HL-60 (cell line): ENCODE results near the gene CAMK1D.

Source experiments
- DNase-seq, 2 experiments: peaks; one replicate each; pipeline ENCODE4 v3.0.0-alpha.2; 2010 to 2020; ENCODE audit warnings: low read depth in 1 of 2, low spot score in 1 of 2
- H3K27ac ChIP-seq: fragments of 250-450 bp; sonication (Bioruptor Pico); replicated peaks from 2 replicates; pipeline ENCODE4 v1.5.1; 2020; ENCODE audit warnings: mild to moderate bottlenecking, moderate library complexity
- H3K27me3 ChIP-seq: fragments of 250-450 bp; sonication (Bioruptor Pico); 2 replicates; pipeline ENCODE4 v1.5.1; 2021; ENCODE audit warnings: mild to moderate bottlenecking, moderate library complexity; ENCODE audit not compliant: insufficient read depth, poor library complexity, severe bottlenecking
- H3K4me3 ChIP-seq: replicated peaks from 2 replicates; pipeline ENCODE4 v1.5.1; 2011; ENCODE audit warnings: mild to moderate bottlenecking, control low read depth, low read length; ENCODE audit not compliant: insufficient read depth
- GABPA ChIP-seq: IDR thresholded peaks from 2 replicates; pipeline ENCODE4 v1.6.1; 2012; ENCODE audit warnings: low read depth
- POLR2AphosphoS5 ChIP-seq: IDR thresholded peaks from 2 replicates; pipeline ENCODE4 v1.6.1; 2012; ENCODE audit warnings: low read depth
- REST ChIP-seq: IDR thresholded peaks from 2 replicates; pipeline ENCODE4 v1.6.1; 2012; ENCODE audit warnings: low read depth; ENCODE audit not compliant: insufficient replicate concordance
- SPI1 ChIP-seq: IDR thresholded peaks from 2 replicates; pipeline ENCODE4 v1.6.1; 2012; ENCODE audit warnings: low read depth, mild to moderate bottlenecking, borderline replicate concordance
- TF ChIP-seq, protein P1 (sequence below): IDR thresholded peaks from one replicate; pipeline ENCODE4 v1.5.1; 2011; ENCODE audit warnings: low read length, control low read depth, inconsistent platforms; ENCODE audit not compliant: insufficient read depth

CAMK1D gene

GRCh38 chr10:12780634-12781601, 431.6 kb downstream of the CAMK1D start:
- H3K4me3 ChIP-seq = no peak overlapping the region
- DNase-seq = no peak
- TF ChIP-seq SPI1 (no peak), POLR2AphosphoS5 (no peak), REST (no peak), GABPA (no peak)
- TF ChIP-seq, protein P1, sequence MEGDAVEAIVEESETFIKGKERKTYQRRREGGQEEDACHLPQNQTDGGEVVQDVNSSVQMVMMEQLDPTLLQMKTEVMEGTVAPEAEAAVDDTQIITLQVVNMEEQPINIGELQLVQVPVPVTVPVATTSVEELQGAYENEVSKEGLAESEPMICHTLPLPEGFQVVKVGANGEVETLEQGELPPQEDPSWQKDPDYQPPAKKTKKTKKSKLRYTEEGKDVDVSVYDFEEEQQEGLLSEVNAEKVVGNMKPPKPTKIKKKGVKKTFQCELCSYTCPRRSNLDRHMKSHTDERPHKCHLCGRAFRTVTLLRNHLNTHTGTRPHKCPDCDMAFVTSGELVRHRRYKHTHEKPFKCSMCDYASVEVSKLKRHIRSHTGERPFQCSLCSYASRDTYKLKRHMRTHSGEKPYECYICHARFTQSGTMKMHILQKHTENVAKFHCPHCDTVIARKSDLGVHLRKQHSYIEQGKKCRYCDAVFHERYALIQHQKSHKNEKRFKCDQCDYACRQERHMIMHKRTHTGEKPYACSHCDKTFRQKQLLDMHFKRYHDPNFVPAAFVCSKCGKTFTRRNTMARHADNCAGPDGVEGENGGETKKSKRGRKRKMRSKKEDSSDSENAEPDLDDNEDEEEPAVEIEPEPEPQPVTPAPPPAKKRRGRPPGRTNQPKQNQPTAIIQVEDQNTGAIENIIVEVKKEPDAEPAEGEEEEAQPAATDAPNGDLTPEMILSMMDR = no peak
- no peak overlapping the region for H3K27ac ChIP-seq
- no peaks in the 10 kb centered on the region for H3K27me3 ChIP-seq

- TF ChIP-seq POLR2AphosphoS5 (no peak), REST (no peak), SPI1 (no peak), GABPA (no peak)
Measured at GRCh38 chr10:12781976-12782375, 432.6 kb downstream of the CAMK1D start.

DNA sequence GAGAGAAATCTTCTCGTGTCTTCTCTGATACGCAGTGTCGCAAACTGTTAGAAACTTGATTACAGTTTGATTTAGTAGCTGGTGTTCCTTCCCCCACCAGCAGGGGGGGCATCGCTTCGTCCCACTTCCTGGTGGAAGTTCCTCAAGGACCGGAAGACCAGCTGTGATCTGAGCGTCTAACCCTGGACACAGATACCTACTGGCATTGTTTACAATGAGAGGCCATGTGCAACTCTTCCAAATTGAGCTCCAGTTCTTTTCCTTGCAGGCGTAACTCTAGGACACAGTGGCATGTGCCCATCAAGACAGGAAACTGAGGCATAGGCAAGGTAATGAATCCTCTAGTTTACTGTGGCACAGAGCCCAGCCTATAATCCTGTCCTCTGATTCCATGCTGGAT, 433.2 kb downstream of the CAMK1D start:
- no peak overlapping the region for H3K4me3 ChIP-seq
- DNase-seq = peak; percentile 7 to 14
- H3K27ac ChIP-seq = no peak overlapping the region
- TF ChIP-seq POLR2AphosphoS5 = no peak
- TF ChIP-seq, protein P1 = peak; percentile 6
- H3K27me3 ChIP-seq = no peaks in the 10 kb centered on the region

More at GRCh38 chr10:12781976-12782375, 432.6 kb downstream of the CAMK1D start:
- DNase-seq = no peak
- Histone ChIP-seq H3K27me3 (no peaks in the 10 kb centered on the region), H3K27ac (no peak overlapping the region), H3K4me3 (no peak overlapping the region)

DNA sequence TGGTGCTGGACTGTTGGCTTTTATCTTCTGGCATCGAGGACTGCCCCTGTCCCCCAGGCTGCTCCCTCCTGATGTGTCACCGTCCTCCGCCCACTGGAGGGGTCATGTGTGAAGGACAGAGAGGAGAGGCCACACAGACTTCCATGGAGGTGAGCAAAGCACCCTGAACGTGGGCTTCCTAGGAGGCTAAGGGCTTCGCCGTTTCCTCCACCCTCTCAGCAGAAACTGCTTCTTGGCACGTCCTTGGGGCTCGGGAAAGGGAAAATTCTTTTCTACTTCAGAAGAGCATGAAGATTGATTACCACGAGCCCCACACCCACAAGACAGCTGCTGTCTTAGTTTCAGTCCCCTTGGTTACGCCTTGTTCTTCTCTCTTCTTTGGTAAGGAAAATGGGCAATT, 433.9 kb downstream of the CAMK1D start:
- Histone ChIP-seq H3K27me3 (no peaks in the 10 kb centered on the region), H3K4me3 (no peak overlapping the region), H3K27ac (no peak overlapping the region)
- TF ChIP-seq SPI1 (no peak), GABPA (no peak), REST (no peak), POLR2AphosphoS5 (no peak)
- TF ChIP-seq, protein P1 = no peak
- DNase-seq = no peak
